D721Med (cell line): ENCODE measurements around the gene VWA3B.

ENCODE experiments used
- DNase-seq: peaks from one replicate; pipeline ENCODE4 v3.0.0; 2011; ENCODE audit warnings: low spot score; ENCODE audit not compliant: insufficient read length
- FAIRE-seq: peaks from 2 replicates; lab custom pipeline; 2011; peaks lifted over from hg19 to GRCh38; lab: Jason Lieb, UNC
- CTCF ChIP-seq: IDR thresholded peaks from 2 replicates; pipeline ENCODE4 v1.5.1; 2012; ENCODE audit warnings: mild to moderate bottlenecking, control low read depth; ENCODE audit not compliant: insufficient read depth; ENCODE audit errors: missing control alignments

VWA3B gene

GRCh38 chr2:98050070-98050469 is 36.9 kb upstream of the VWA3B start:
- DNase-seq (no peak), FAIRE-seq (no peak)
- no peak for TF ChIP-seq CTCF

- TF ChIP-seq CTCF: no peak
- FAIRE-seq (no peak), DNase-seq (no peak)
Observed at GRCh38 chr2:98058191-98058975, 28.6 kb upstream of the VWA3B start.

GRCh38 chr2:98060277-98060676 is 26.7 kb upstream of the VWA3B start:
- FAIRE-seq: no peak
- TF ChIP-seq CTCF: no peak
- no peak for DNase-seq

- FAIRE-seq: no peak
Observed at GRCh38 chr2:98063291-98063854, 23.6 kb upstream of the VWA3B start.

GRCh38 chr2:98065808-98066207 is 21.2 kb upstream of the VWA3B start:
- FAIRE-seq (no peak), DNase-seq (no peak)
- no peak for TF ChIP-seq CTCF

More at GRCh38 chr2:98063291-98063854, 23.6 kb upstream of the VWA3B start:
- TF ChIP-seq CTCF: no peak
- DNase-seq: no peak

GRCh38 chr2:98067160-98067559 is 19.8 kb upstream of the VWA3B start:
- no peak for FAIRE-seq
- no peak for DNase-seq
- TF ChIP-seq CTCF: no peak

GRCh38 chr2:98070081-98070480 is 16.9 kb upstream of the VWA3B start:
- no peak for FAIRE-seq
- TF ChIP-seq CTCF: no peak
- no peak for DNase-seq
